HuH-7.5 (cell line): ENCODE results near the gene BFSP1.

ENCODE experiments used
- DNase-seq: peaks from one replicate; pipeline ENCODE4 v3.0.0; 2011; ENCODE audit warnings: low spot score

Gene BFSP1

DNA sequence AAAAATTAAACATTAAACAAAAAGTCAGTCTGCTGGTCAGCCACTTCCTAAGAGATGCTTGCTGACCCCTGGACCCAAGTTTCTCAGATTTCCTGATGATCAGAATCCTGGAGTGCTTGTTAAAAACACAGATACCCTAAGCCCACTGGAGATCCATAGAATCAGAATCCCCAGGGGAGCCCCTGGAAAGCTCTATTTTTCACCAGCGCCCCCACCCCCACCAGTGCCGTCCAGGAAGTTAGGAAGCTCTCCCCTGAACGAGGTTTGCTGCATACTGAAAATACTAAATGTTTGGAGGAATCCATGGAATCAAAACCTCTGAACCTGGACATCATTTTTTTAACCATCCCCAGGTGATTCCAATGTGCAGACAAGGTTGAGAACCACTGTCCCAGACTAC lies 69.2 kb downstream of the BFSP1 start:
- no peak for DNase-seq

DNA sequence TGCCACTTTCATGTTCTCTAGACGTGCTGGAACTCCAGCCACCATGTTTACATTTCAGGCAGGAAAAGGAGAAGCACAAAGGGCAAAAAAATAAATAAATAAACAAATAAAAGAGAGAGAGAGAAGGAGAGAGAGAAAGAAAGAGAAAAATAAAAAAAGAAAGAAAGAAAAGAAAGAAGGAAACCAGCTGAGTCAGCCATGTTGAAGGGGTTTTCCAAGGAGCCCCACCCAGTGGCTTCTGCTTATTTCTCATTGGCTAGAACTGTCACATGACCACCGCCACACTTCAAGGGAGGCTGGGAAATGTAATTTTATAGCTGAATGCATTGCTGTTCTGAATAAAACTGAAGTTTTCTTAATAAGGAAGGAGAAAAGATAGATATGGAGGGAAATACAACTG lies 71.1 kb downstream of the BFSP1 start:
- DNase-seq: no peak

GRCh38 chr20:17457588-17458190 lies 73.5 kb downstream of the BFSP1 start:
- no peak for DNase-seq

GRCh38 chr20:17457079-17457478 lies 74.1 kb downstream of the BFSP1 start:
- DNase-seq: no peak

DNA sequence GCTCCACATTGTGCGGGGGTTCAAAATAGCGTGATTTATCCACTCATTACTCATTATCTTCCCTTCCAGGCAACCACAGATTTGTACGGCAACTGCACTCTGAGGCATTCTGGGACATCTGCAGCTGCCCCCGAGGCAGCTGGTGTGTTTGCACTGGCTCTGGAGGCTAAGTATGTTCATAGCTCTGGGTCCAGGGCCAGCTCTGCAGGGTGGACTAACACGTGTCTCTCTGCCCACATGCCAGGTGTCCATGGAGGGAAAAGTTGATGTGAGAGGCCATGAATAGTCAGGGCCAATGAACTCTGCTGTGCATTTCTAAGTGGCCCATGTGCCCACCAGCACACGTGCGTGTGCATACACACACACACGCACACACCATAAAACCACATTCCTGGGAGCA lies 74.9 kb downstream of the BFSP1 start:
- DNase-seq: no peak

GRCh38 chr20:17453592-17453991 lies 77.6 kb downstream of the BFSP1 start:
- DNase-seq: no peak

- DNase-seq: no peak
Observed at GRCh38 chr20:17452441-17452840, 78.7 kb downstream of the BFSP1 start.

DNA sequence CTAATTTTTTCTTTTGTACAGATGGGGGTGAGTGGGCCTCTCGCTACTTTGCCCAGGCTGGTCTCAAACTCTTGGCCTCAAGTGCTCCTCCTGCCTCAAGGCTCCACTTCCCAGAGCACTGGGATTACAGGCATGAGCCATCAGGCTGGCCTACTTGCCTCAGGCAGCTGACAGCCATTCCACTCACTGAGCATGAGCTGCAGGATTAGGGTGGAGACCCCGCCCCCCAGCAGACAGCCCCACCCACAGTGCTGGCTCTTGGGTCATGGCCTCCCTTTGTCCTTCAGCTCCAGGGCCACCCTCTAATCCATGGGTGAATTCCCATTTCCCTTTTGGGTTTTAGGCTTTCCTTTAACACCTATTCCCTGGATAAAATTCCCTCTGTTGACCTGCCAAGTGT lies 82.1 kb downstream of the BFSP1 start:
- no peak for DNase-seq

- no peak for DNase-seq
Observed at GRCh38 chr20:17448071-17448470, 83.1 kb downstream of the BFSP1 start.

GRCh38 chr20:17446171-17446570 lies 85.0 kb downstream of the BFSP1 start:
- no peak for DNase-seq

DNA sequence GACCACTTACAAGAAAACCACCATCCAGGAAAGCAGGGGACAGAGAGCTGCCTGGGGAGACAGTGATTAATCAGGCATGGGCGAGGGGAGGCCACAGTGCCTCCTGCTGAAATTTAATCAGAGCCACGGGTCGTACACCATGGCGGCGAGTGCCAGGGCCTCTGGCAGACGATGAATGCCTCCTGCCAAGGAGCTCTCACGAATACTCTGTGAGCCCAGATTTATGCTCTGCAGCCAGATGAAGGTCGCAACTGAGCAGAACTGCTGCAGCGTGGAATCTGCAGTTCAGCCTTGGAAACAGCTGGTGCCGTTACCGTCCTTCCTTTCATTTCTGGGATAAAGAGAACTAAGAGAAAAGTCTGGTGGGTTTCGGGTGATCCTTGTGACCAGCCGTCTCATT lies 85.6 kb downstream of the BFSP1 start:
- DNase-seq: no peak

DNA sequence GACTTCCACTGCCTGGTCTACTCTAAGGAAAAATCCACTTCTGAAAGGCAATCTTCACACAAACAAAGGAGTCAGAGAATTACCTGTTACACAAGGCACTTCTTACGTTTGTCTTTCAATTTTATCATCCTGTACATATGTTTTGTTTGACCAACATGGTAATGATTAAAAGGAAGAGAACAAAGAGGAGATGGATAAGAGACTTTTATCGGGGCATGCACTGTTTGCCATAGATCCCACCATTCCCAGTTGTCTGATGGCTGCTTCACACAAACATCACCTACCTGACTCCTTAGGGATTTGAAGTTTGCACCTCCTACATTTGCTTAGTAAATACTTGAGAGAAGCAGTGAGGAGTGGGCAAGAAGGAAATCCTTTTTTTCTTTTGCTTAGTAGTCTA lies 87.1 kb downstream of the BFSP1 start:
- DNase-seq: no peak
